NCI-H2107 (cell line): ENCODE data around the gene TRPM2.
"Not testable (repeated sequence)": the region's sequence is repeated elsewhere in the genome, so short reads cannot be mapped to it uniquely, and the experiment has no call there.

ENCODE experiments used
- DNase-seq: peaks from one replicate; lab custom pipeline; 2025; lab: John Stamatoyannopoulos, UW

Gene TRPM2

DNA sequence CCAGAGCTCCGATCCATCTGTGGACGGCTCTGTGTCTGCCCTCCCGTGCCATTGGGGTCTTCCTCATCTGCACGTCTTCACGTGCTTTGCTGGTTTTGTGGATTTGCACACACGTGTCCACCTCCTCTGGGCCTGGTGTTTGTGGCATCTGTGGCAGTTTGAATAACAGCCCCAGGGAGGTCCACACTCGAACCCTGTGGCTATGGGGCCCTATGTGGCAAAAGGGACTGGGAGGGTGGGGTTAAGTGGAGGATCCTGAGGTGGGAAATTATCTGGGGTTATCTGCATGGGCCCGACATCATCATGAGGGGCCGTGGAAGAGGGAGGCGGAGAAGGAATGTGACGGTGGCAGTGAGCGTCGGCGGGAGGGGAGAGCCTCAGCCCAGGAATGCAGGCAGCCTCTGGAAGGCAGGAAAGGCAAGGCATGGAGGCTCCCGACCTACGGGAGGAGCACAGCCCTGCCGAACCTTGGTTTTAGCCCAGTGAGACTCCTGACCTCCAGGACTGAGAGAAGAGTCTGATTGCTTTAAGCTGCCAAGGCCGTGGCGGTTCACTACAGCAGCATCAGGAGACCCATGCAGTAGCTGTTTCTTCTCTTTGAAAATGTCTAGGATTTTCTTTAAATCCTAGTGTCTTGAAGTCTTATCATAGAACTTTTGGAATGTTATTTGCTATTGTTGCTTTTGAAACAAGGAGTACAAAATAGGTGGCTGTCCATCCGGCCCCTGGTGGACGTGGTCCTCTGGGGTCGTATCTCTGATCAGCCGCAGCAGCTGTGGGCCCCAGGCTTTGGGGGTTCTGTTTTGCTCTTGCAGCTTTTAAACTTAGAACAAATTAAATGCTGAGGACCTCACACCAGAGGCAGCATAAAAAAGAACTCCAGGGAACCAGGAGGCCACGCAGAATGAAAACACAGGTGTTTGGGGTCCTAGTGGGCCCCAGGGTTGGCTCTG, 61.9 kb downstream of the TRPM2 start:
- DNase-seq, result no peak

GRCh38 chr21:44416193-44416592, 62.8 kb downstream of the TRPM2 start:
- no peak for DNase-seq

DNA sequence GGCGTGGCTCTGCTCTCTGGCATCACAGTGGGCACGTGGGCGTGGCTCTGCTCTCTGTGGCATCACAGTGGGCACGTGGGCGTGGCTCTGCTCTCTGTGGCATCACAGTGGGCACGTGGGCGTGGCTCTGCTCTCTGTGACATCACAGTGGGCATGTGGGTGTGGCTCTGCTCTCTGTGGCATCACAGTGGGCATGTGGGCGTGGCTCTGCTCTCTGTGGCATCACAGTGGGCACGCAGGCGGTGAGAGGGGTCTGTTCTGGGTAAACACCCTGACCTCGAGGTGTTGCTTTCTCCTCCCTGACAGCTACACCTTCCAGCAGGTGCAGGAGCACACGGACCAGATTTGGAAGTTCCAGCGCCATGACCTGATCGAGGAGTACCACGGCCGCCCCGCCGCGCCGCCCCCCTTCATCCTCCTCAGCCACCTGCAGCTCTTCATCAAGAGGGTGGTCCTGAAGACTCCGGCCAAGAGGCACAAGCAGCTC, 64.2 kb downstream of the TRPM2 start:
- not testable (repeated sequence) for DNase-seq

DNA sequence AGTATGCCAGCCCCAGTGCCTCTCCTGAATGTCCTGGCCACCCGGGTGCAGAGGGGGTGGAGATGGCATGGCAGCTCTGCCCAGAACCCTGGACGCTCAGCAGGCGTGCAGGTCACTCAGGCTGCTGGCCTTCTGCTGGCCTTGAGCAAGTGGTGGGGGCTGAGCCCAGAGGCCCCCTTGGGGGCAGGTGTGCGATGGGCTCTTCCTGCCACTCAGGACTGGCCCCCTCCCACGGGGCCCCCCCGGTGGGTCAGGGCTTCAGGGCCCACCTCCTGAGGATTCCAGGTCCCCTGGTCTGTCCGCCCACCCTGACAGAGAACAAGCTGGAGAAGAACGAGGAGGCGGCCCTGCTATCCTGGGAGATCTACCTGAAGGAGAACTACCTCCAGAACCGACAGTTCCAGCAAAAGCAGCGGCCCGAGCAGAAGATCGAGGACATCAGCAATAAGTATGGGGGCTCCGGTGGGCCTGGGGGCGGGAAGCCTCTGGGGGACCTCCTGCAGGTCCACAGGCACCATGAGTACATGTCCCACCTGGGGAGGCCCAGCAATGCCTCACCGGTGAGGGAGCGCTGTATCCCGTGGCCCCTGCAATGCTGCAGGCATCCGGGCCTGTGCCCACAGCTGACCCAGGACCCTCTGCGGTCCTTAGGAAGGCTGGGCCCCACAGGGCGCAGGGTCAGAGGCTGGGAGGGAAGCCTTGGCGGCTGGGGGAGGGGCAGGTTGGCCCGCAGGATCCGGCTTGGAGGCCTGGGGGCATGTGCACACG, 64.9 kb downstream of the TRPM2 start:
- DNase-seq, result no peak

DNA sequence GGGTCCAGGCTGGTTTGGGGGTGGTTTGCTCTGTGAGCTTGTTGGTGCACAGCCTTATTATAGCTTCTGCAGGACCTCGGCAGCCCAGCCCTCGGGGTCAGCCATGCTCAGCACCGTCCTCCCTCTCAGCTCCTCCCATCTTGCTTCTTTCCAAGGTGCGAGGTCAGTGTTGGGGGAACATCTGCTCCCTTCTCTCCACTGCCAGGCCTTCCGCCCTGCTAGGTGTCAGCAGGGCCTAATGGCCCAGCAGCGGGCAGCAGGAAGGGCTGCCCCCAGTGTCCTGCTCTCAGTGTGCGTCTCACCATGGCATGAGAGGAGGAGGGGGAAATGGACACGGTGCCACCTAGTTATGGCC, 65.4 kb downstream of the TRPM2 start:
- no peak for DNase-seq

GRCh38 chr21:44419679-44420078, 66.3 kb downstream of the TRPM2 start:
- DNase-seq, result no peak

DNA sequence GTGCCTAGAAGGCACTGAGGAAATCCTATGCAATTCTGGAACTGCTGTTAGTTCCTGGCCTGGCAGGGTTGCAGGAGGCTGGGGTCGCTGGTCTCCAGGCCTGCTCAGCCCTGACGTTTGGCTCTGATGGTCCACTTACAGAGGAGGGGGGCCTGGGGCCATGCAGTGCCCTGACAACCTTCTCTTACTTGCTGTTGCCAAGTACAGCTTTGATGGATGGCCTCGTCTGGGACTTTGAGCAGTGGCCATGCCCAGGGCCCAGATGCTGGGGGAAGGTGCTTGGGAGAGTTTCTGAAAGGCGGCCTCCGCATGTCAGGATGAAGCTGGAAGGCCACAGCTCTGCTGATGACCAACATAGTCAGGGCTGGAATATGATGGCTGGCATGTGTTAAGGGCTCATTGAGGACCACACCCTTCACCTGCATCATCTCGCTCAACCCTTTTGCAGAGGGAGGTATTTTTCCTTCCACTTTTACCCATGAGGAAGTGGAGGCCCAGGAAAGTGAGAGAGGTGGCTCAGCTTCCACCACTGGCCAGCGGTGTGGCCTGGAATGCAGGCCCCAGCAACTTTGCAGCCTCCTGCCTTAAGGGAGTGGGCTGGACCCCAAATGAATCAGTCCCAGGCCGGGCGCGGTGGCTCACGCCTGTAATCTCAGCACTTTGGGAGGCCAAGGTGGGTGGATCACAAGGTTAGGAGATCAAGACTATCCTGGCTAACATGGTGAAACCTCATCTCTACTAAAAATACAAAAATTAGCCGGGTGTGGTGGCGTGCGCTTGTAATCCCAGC, 67.2 kb downstream of the TRPM2 start:
- DNase-seq, result no peak

GRCh38 chr21:44421901-44422840, 68.8 kb downstream of the TRPM2 start:
- no peak for DNase-seq

DNA sequence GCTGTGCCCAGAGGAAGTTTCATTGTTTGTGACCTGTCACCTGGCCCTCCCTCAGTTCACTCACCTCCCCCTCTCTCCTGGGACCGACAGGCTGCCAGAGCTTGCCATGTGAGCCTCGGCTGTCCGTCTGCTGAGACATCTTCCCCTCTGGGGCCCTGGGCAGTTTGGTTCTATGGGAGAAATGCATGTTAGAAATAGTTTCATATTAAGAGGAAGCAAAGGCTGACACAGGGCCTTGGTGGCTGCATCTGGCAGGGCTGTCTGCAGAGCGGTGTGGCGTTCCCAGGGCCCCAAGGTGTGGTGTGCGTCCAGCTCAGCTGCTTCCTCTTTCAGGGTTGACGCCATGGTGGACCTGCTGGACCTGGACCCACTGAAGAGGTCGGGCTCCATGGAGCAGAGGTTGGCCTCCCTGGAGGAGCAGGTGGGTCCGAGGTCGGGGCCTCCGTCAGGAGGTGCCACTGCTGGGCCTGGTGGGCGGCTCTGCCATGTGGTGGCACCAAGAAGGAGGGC, 69.9 kb downstream of the TRPM2 start:
- no peak for DNase-seq

DNA sequence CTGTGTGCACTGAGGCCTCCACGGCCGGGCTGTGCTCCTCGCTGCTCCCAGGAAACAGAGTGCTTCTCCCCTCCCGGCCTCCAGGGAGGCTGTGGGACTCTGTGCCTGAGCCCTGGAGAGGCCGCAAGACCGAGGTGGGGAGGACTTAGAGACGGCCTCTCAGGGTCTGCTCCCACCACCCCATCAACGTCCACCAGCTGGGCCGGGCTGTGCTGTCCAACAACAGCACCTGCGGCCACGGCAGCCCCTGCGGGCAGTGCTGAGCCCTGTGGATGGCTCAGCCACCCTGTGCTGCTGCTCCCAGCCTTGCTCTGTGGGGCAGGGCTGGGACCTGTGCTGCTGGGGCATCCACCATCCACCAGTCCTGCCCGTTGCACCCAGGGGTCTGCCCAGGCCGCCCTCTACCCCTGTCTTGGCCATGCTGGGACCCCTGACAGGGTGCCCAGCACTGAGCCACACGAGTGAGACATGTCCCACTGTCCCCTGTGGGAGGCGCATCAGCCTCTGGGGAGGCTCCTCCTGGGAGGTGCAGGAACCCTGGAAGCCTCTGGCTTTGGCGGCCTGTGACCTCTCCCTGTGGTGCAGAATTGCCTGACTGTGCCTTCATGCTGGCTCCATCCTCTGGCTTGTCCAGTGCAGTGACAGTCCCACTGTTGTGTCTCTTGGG, 70.7 kb downstream of the TRPM2 start:
- DNase-seq, result no peak

GRCh38 chr21:44424608-44425306, 71.3 kb downstream of the TRPM2 start:
- DNase-seq, result no peak

- no peak for DNase-seq
Measured at GRCh38 chr21:44425307-44425894, 72.0 kb downstream of the TRPM2 start.

DNA sequence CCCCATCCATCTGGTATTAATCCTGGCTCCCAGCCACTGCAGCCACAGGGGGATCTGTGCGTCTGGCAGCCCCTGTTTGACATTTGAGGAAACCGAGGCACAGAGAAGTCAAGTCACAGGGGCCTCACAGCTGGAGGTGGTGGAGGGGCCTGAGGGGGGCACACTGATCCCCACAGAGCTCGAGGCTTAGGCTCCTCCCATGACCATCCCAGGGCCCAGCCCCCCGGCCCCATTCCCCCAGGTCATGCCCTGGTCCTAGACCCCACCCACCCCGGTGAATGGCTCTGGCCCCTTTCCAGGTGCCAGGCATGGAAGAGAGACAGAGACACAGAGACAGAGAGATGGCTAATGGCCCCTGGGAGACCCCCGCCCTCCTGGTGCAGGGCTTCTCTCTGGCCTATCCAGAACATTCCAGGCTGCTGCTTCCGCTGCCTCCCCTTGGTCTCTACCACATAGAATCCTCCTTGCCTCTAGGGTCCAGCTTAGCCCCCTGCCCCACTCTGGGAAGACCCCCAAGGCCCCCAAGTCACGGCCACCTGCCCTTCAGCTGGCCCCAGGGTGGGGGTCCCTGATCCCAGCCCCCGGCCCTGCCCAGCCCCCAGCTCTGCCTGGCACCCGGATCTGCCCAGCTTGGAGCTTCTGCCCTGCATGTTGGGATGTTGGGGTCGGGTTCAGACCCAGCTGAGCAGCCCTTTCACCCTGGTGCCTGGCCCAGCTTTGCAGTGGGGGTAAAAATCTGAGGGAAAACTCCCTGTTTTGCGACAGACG, 72.7 kb downstream of the TRPM2 start:
- DNase-seq, result no peak

DNA sequence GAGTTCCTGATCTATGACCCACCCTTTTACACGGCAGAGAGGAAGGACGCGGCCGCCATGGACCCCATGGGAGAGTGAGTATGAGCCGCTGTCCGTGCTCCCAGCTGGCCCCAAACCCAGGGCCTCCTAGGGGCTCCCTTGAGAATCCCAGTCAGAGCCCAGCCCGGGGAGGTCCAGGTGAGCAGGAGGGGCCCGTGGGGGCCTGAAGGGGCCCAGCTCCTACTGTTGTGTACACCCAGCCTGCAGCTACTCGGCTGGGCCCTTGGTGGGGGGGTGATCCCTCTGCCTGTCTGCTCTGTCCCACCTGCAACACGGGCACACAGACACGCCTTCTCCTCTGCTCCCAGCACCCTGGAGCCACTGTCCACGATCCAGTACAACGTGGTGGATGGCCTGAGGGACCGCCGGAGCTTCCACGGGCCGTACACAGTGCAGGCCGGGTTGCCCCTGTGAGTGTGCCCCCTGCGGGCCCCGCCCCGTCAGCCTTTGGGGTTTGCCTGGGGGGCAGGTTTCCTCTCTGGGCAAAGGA, 73.3 kb downstream of the TRPM2 start:
- no peak for DNase-seq

DNA sequence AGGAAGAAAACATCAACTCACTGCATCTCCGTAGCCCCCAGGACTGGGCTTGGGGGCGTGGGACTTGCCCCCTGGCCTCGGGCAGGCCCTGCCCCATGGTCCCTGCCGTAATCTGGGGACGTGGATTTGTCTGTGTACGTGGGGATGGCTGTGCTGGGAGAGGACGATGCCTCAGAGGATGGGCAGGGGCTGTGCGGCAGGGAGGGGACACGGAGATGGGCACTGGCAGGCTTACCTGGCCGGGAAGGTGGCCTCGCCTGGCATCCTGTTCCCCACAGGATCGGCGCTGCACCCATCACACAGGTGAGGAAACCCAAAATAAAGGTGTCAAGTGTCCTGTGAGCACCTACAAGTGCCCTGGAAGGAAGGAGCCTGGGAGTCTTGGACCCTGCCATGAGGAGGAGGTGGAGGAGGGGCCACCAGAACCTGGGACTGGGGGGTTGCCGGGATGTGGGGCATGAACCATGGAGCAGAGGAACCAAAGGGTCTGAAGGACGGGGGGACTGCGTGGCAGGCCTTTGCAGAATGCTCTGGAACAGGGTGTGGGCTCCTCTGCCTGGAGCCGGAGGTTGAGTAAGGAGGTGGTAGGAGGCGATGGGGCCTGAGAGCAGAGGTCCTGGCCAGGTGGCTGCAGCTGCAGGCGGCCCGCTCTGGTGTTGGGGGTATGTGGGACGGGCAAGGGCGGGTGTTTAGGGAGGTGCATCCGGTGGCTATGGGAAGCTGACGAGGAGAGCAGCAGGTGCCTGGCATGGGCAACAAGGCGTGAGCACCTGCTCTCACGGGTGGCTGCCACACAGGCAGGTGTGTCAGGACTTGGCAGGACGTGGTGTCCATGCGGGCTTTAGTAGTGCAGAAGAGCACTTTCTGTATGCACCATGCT, 74.1 kb downstream of the TRPM2 start:
- peak; percentile 86 for DNase-seq

DNA sequence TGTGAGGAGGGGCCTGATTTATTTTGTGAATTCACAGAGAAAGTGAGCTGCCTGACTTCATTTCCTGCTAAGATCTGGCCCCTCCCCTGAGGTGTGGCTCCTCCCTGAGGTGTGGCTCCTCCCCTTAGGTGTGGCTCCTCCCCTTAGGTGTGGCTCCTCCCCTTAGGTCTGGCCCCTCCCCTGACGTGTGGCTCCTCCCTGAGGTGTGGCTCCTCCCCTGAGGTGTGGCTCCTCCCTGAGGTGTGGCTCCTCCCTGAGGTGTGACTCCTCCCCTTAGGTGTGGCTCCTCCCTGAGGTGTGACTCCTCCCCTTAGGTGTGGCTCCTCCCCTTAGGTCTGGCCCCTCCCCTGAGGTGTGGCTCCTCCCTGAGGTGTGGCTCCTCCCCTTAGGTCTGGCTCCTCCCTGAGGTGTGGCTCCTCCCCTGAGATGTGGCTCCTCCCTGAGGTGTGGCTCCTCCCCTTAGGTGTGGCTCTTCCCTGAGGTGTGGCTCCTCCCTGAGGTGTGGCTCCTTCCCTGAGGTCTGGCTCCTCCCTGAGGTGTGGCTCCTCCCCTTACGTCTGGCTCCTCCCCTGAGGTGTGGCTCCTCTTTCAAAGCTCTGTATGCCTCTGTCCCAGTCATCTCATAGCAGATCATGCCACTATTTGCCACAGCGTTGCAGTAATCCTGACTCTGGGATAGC, 75.0 kb downstream of the TRPM2 start:
- DNase-seq, result no peak

- DNase-seq, result no peak
Measured at GRCh38 chr21:44429894-44430293, 76.5 kb downstream of the TRPM2 start.
